ENCODE data around the gene MBOAT2.

MBOAT2 gene

GRCh38 chr2:8867363-8867762 lies 136.1 kb downstream of the MBOAT2 start:
- in situ Hi-C loops (cut with HindIII; ENCODE audit: low sequenced_read_pairs), result no loop called here

DNA sequence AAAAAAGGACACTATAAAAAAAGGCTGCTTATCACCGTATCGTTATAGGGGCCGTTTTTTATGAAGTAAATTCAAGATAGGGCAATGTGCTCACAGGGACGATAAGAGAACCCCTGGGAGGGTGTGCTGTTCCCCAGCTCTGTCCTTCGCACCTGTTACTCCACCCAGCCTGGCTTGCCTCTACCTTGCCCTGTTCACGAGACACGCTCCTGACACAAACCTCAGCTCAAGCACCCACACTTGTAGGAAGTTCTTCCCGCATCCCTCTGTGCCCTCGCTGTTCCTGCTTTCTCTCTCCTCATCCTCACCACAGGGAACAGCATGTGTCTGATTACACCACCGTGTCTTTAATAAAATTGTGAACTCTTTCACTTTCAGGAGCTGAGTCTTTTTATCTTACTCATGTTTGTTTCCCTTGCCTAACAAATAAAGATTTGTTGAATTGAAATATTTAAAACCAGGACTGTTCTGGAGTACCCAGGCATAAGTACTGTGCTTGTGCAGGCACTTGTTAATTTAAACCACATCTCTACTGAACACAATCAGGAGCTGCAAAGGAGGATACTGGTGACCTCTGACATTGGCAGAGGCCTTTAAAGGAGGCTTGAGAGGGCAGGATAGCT lies 140.0 kb downstream of the MBOAT2 start:
- in situ Hi-C loops (cut with HindIII; ENCODE audit: low sequenced_read_pairs), result no loop called here

- in situ Hi-C loops (cut with HindIII; ENCODE audit: low sequenced_read_pairs), result no loop called here
These were observed 141.3 kb downstream of the MBOAT2 start for GRCh38 chr2:8862230-8862629.

- in situ Hi-C loops (cut with HindIII; ENCODE audit: low sequenced_read_pairs), result no loop called here
These were observed 141.7 kb downstream of the MBOAT2 start for GRCh38 chr2:8861797-8862196.

DNA sequence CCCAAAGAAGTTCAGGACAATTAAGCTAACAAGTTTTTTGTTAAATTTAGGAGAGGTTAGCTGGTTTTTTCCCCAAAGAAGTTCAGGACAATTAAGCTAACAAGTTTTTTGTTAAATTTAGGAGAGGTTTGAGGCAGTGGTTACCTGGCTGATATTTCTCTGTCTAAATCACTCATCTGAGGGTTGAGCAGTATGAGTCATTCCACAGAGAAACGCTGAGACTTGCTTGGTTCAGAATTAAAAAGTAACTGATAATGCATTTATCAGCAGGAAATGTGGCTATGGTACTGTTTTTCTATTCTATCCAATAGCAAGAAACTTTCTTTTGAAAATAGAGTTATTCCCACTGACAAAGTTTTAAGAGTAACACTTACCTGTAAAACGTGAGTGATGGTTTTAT lies 143.2 kb downstream of the MBOAT2 start:
- in situ Hi-C loops (cut with HindIII; ENCODE audit: low sequenced_read_pairs), result no loop called here

- in situ Hi-C loops (cut with HindIII; ENCODE audit: low sequenced_read_pairs), result no loop called here
These were observed 144.6 kb downstream of the MBOAT2 start for GRCh38 chr2:8858910-8859309.

GRCh38 chr2:8858264-8858663 lies 145.2 kb downstream of the MBOAT2 start:
- in situ Hi-C loops (cut with HindIII; ENCODE audit: low sequenced_read_pairs), result no loop called here

DNA sequence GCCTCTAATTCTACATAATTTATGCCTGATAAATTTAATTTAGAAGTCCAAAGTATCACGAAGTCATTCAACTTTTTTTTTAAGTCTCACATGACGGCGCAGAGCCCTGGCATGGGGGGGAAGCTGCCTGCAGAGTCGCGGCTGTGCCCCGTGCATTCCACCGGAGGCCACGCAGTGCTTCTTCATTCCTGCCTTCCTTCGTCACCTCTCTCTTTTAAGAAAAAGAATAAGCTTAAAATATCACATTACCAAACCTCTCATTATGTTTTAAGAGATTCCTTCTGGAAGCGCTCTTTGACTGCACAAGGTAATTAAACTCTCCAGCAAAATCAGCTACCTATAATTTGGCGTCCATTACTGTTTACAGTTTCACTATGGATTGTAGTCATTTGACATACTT lies 145.8 kb downstream of the MBOAT2 start:
- in situ Hi-C loops (cut with HindIII; ENCODE audit: low sequenced_read_pairs), result no loop called here

GRCh38 chr2:8856176-8856575 lies 147.3 kb downstream of the MBOAT2 start:
- in situ Hi-C loops (cut with HindIII; ENCODE audit: low sequenced_read_pairs), result no loop called here

GRCh38 chr2:8855010-8855409 lies 148.5 kb downstream of the MBOAT2 start:
- in situ Hi-C loops (cut with HindIII; ENCODE audit: low sequenced_read_pairs), result no loop called here

- in situ Hi-C loops (cut with HindIII; ENCODE audit: low sequenced_read_pairs), result no loop called here
These were observed 150.1 kb downstream of the MBOAT2 start for GRCh38 chr2:8853426-8853825.

DNA sequence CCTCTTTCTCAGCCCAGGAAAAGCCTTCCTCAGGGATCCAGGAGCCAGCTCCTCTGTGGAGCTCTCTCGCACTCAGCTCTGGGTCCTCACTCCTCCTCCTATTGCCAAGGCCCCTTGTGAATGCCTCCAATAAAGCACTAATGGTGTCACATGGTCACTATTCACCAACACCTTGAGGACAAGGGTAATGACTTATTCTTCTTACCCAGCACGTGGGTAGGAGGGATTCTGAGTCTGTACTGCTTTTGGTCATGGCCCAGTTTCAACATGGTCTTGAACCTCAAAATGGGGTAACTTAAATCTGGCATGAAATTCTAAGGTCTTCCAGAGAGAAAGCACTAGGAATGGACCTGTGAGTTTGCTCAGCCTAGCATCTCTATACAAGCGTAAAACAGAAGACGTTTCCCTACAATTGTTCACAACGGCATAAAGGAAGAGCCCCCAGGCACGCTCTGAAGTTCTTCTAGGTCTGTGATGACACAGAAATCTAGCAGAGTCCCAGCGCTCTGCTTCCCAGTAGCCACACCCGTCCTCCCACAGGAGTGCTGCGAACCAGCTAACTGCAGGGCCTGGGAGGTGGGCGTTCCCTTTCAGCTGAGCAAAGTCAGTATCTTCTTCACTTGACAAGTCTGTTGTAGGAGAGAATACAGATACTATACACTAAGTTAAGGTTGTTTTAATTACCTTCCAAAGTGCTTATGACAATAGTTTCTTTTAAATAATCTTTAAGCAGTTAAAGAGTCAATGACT lies 151.5 kb downstream of the MBOAT2 start:
- in situ Hi-C loops (cut with HindIII; ENCODE audit: low sequenced_read_pairs), result no loop called here

- in situ Hi-C loops (cut with HindIII; ENCODE audit: low sequenced_read_pairs), result no loop called here
These were observed 152.5 kb downstream of the MBOAT2 start for GRCh38 chr2:8850845-8851487.

GRCh38 chr2:8849327-8849726 lies 154.2 kb downstream of the MBOAT2 start:
- in situ Hi-C loops (cut with HindIII; ENCODE audit: low sequenced_read_pairs), result no loop called here

GRCh38 chr2:8848328-8849100 lies 155.0 kb downstream of the MBOAT2 start:
- in situ Hi-C loops (cut with HindIII; ENCODE audit: low sequenced_read_pairs), result no loop called here

- in situ Hi-C loops (cut with HindIII; ENCODE audit: low sequenced_read_pairs), result no loop called here
These were observed 156.1 kb downstream of the MBOAT2 start for GRCh38 chr2:8847400-8847799.

GRCh38 chr2:8841932-8842331 lies 161.6 kb downstream of the MBOAT2 start:
- in situ Hi-C loops (cut with HindIII; ENCODE audit: low sequenced_read_pairs), result no loop called here

- in situ Hi-C loops (cut with HindIII; ENCODE audit: low sequenced_read_pairs), result no loop called here
These were observed 162.9 kb downstream of the MBOAT2 start for GRCh38 chr2:8840475-8841091.

GRCh38 chr2:8839189-8839965 lies 164.1 kb downstream of the MBOAT2 start:
- in situ Hi-C loops (cut with HindIII; ENCODE audit: low sequenced_read_pairs), result no loop called here

DNA sequence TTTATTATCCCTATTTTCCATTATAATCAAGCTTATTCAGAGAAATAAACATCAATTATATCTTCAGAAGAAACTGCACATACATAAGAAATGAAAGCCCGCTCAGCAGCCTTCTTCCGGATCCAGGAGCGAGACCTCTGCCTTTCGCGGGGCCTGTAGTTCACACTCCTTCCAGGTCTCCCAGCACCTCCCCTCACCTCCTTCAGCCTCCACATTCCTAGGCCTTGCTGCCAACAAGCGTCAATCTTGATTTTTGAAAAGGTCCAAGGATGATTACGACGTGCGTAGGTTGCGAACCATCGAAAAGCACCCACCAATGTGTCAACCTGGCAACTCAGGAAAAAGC lies 165.7 kb downstream of the MBOAT2 start:
- in situ Hi-C loops (cut with HindIII; ENCODE audit: low sequenced_read_pairs), result no loop called here
